ENCODE data around the gene LZTR1.
A peak's percentile ranks its signal among the peaks of the same experiment; 100 is the strongest.

Gene LZTR1

GRCh38 chr22:20979940-20980453, 2.1 kb upstream of the LZTR1 start:
- Histone ChIP-seq H3K79me2 (ENCODE audit: insufficient read depth, low read length) (peaks cover 34% of the 10 kb centered on the region), H3K9ac (ENCODE audit: low read depth, low read length) (no peak overlapping the region), H4K20me1 (ENCODE audit: insufficient read depth, low read length) (no peaks in the 10 kb centered on the region; the same call in 1 of the 2 replicates), H3K27me3 (ENCODE audit: insufficient read depth, low read length, poor library complexity) (no peaks in the 10 kb centered on the region), H3K4me1 (ENCODE audit: insufficient read depth, low read length) (peaks cover 30% of the 10 kb centered on the region), H3K4me3 (ENCODE audit: low read depth in 1 of 2, low read length in 2 of 2) (no peak overlapping the region), H3K4me2 (ENCODE audit: insufficient read depth, low read length) (no peak overlapping the region), H3K27ac (ENCODE audit: low read length) (no peak overlapping the region), H2AFZ (ENCODE audit: low read depth, low read length) (no peak overlapping the region), H3K9me3 (ENCODE audit: insufficient read depth, low read length, severe bottlenecking) (peaks cover 5% of the 10 kb centered on the region), H3K36me3 (ENCODE audit: insufficient read depth, low read length) (peaks cover 14% of the 10 kb centered on the region)
- no peak for DNase-seq
- ATAC-seq (ENCODE audit: insufficient read depth, low read depth) = no peak
- TF ChIP-seq CTCF (IDR thresholded peaks at IDR 0.05; ENCODE audit: borderline replicate concordance, extremely low read depth, low read length, poor library complexity, severe bottlenecking) (no peak), EZH2 (IDR thresholded peaks at IDR 0.05; ENCODE audit: borderline replicate concordance, low read depth, low read length, severe bottlenecking) (no peak)

GRCh38 chr22:20980523-20980922, 1.6 kb upstream of the LZTR1 start:
- H2AFZ ChIP-seq (ENCODE audit: low read depth, low read length) = no peak overlapping the region

GRCh38 chr22:20980938-20981722, 967 bp upstream of the LZTR1 start:
- Histone ChIP-seq H3K4me2 (ENCODE audit: insufficient read depth, low read length) (peak overlapping the region; percentile 92), H3K9ac (ENCODE audit: low read depth, low read length) (peak overlapping the region; percentile 88), H3K9me3 (ENCODE audit: insufficient read depth, low read length, severe bottlenecking) (peaks cover 5% of the 10 kb centered on the region), H3K4me1 (ENCODE audit: insufficient read depth, low read length) (peaks cover 30% of the 10 kb centered on the region), H3K79me2 (ENCODE audit: insufficient read depth, low read length) (peaks cover 34% of the 10 kb centered on the region), H4K20me1 (ENCODE audit: insufficient read depth, low read length) (no peaks in the 10 kb centered on the region), H3K4me3 (ENCODE audit: low read depth in 1 of 2, low read length in 2 of 2) (peak overlapping the region; percentile 78 to 88), H3K27me3 (ENCODE audit: insufficient read depth, low read length, poor library complexity) (no peaks in the 10 kb centered on the region), H2AFZ (ENCODE audit: low read depth, low read length) (peak overlapping the region; percentile 95), H3K27ac (ENCODE audit: low read length) (peak overlapping the region; percentile 94), H3K36me3 (ENCODE audit: insufficient read depth, low read length) (peaks cover 22% of the 10 kb centered on the region)
- DNase-seq (no peak), ATAC-seq (ENCODE audit: insufficient read depth, low read depth) (no peak)
- TF ChIP-seq EZH2 (IDR thresholded peaks at IDR 0.05; ENCODE audit: borderline replicate concordance, low read depth, low read length, severe bottlenecking) (no peak), CTCF (IDR thresholded peaks at IDR 0.05; ENCODE audit: borderline replicate concordance, extremely low read depth, low read length, poor library complexity, severe bottlenecking) (no peak)

More at GRCh38 chr22:20980523-20980922, 1.6 kb upstream of the LZTR1 start:
- ATAC-seq (ENCODE audit: insufficient read depth, low read depth) = no peak
- H4K20me1 ChIP-seq (ENCODE audit: insufficient read depth, low read length) = no peaks in the 10 kb centered on the region; the same call in 1 of the 2 replicates
- H3K27ac ChIP-seq (ENCODE audit: low read length) = peak overlapping the region; percentile 94; the same call in 1 of the 2 replicates
- peak overlapping the region; percentile 88; the same call in 1 of the 2 replicates for H3K9ac ChIP-seq (ENCODE audit: low read depth, low read length)
- no peak for TF ChIP-seq EZH2 (IDR thresholded peaks at IDR 0.05; ENCODE audit: borderline replicate concordance, low read depth, low read length, severe bottlenecking)
- TF ChIP-seq CTCF (IDR thresholded peaks at IDR 0.05; ENCODE audit: borderline replicate concordance, extremely low read depth, low read length, poor library complexity, severe bottlenecking) = no peak
- H3K36me3 ChIP-seq (ENCODE audit: insufficient read depth, low read length) = peaks cover 17% of the 10 kb centered on the region
- H3K4me3 ChIP-seq (ENCODE audit: low read depth in 1 of 2, low read length in 2 of 2) = peak overlapping the region in 1 of 2 experiments; percentile 88; a peak in 1 of 4 replicates
- H3K9me3 ChIP-seq (ENCODE audit: insufficient read depth, low read length, severe bottlenecking) = peaks cover 5% of the 10 kb centered on the region
- peak overlapping the region; percentile 92 for H3K4me2 ChIP-seq (ENCODE audit: insufficient read depth, low read length)
- no peaks in the 10 kb centered on the region for H3K27me3 ChIP-seq (ENCODE audit: insufficient read depth, low read length, poor library complexity)
- H3K79me2 ChIP-seq (ENCODE audit: insufficient read depth, low read length) = peaks cover 34% of the 10 kb centered on the region
- DNase-seq = no peak
- peaks cover 30% of the 10 kb centered on the region for H3K4me1 ChIP-seq (ENCODE audit: insufficient read depth, low read length)

All from DND-41 (cell line).